HCT116 (cell line): ENCODE results near the gene DHCR24. TPM values are rescaled to one million over a fixed set of nuclear protein-coding genes. Genes with fewer than 3 reads are reported as not detected.

Experiments
- ATAC-seq: fragments of 200-7000 bp; cut with Tn5 transposase; 2 replicates; pipeline ENCODE4 v1.9.1; 2020; ENCODE audit warnings: mild to moderate bottlenecking, moderate library complexity
- BruUV-seq: library from RNA; stranded (reverse); fragments of 400-500 nt; replicated peaks from 2 replicates; lab custom pipeline; 2021; lab: Mats Ljungman, UMichigan
- CTCF ChIA-PET: fragments of 300-600 bp; sonication (Branson Sonifier 250); formaldehyde crosslinking; loops from one replicate; lab custom pipeline; 2021; ENCODE audit warnings: antibody characterized with exemption; lab: Charles Lee
- POLR2A ChIA-PET: fragments of 300-600, 350-600 bp; sonication (Branson Sonifier 250); formaldehyde crosslinking; loops from one replicate; lab custom pipeline; 2021; ENCODE audit warnings: antibody characterized with exemption; lab: Charles Lee
- RAD21 ChIA-PET, 2 experiments: fragments of 300-600 bp; sonication (Branson Sonifier 250); formaldehyde crosslinking; loops; one replicate each; lab custom pipeline; 2023; ENCODE audit warnings: low total read pairs in 2 of 2; ENCODE audit not compliant: uncharacterized antibody in 2 of 2, unreplicated experiment in 2 of 2, low non-redundant PET in 1 of 2; lab: Charles Lee
- DNase-seq: peaks from one replicate; pipeline ENCODE4 v3.0.0-alpha.2; 2010; ENCODE audit warnings: low read depth, low spot score
- H2AFZ ChIP-seq: fragments of 200-600 bp; shearing (Covaris generic), sonication (generic); 2 replicates; pipeline ENCODE4 v1.6.1; 2017; ENCODE audit warnings: low read depth, mixed run types, mixed read lengths, antibody characterized with exemption, low read length; ENCODE audit not compliant: poor library complexity, severe bottlenecking
- H3K27ac ChIP-seq: 2 replicates; pipeline ENCODE4 v1.5.1; 2012; ENCODE audit warnings: low read depth, low read length
- H3K27me3 ChIP-seq: fragments of 200-600 bp; sonication (generic); 2 replicates; pipeline ENCODE4 v1.6.1; 2016; ENCODE audit warnings: mixed run types, low read length, mixed read lengths; ENCODE audit not compliant: insufficient read depth
- H3K36me3 ChIP-seq, 2 experiments: fragments of 200-500 bp in 1 of 2; fragments of 200-600 bp in 1 of 2; sonication (Bioruptor generic) in 1 of 2; sonication (generic) in 1 of 2; 2 replicates each; pipeline versions ENCODE4 v1.5.1 to v1.6.1; 2014 to 2016; ENCODE audit warnings: low read length in 2 of 2, inconsistent platforms in 1 of 2, mixed read lengths in 1 of 2, mixed run types in 1 of 2; ENCODE audit not compliant: insufficient read depth in 2 of 2, control insufficient read depth in 1 of 2
- H3K4me1 ChIP-seq, 2 experiments: fragments of 200-600 bp in 1 of 2; sonication (generic) in 1 of 2; 2 replicates each; pipeline versions ENCODE4 v1.5.1 to v1.6.1; 2012 to 2017; ENCODE audit warnings: low read length in 2 of 2, inconsistent platforms in 1 of 2, mild to moderate bottlenecking in 1 of 2, mixed read lengths in 1 of 2, mixed run types in 1 of 2, moderate library complexity in 1 of 2; ENCODE audit not compliant: insufficient read depth in 2 of 2, control insufficient read depth in 1 of 2
- H3K4me2 ChIP-seq: fragments of 200-600 bp; sonication (generic); 2 replicates; pipeline ENCODE4 v1.6.1; 2017; ENCODE audit warnings: mixed run types, low read length, mixed read lengths
- H3K4me3 ChIP-seq, 2 experiments: fragments of 200-600 bp in 1 of 2; sonication (generic) in 1 of 2; replicated peaks in 1 of 2; 2 replicates each; pipeline ENCODE4 v1.5.1; 2011 to 2016; ENCODE audit warnings: low read length in 2 of 2, control low read depth in 1 of 2, low read depth in 1 of 2, mild to moderate bottlenecking in 1 of 2, mixed read lengths in 1 of 2, mixed run types in 1 of 2
- H3K79me2 ChIP-seq: fragments of 200-600 bp; sonication (generic); 2 replicates; pipeline ENCODE4 v1.6.1; 2017; ENCODE audit warnings: mild to moderate bottlenecking, mixed run types, low read length, moderate library complexity, mixed read lengths; ENCODE audit not compliant: insufficient read depth
- H3K9ac ChIP-seq: fragments of 200-600 bp; sonication (generic); 2 replicates; pipeline ENCODE4 v1.6.1; 2016; ENCODE audit warnings: low read length, mixed read lengths
- H3K9me2 ChIP-seq: fragments of 200-600 bp; sonication (generic), shearing (Covaris generic); 2 replicates; pipeline ENCODE4 v1.6.1; 2017; ENCODE audit warnings: mixed run types, mild to moderate bottlenecking, moderate library complexity; ENCODE audit not compliant: insufficient read depth
- H3K9me3 ChIP-seq, 2 experiments: fragments of 200-500 bp in 1 of 2; fragments of 200-600 bp in 1 of 2; sonication (Bioruptor generic) in 1 of 2; sonication (generic) in 1 of 2; 2 replicates each; pipeline ENCODE4 v1.6.1; 2014 to 2017; ENCODE audit warnings: low read length in 2 of 2, mixed read lengths in 2 of 2, inconsistent platforms in 1 of 2, low read depth in 1 of 2, mild to moderate bottlenecking in 1 of 2, mixed run types in 1 of 2, moderate library complexity in 1 of 2; ENCODE audit not compliant: control insufficient read depth in 1 of 2, insufficient read depth in 1 of 2
- H4K20me1 ChIP-seq: fragments of 200-600 bp; sonication (generic), shearing (Covaris generic); 2 replicates; pipeline ENCODE4 v1.6.1; 2017; ENCODE audit warnings: mixed run types, mild to moderate bottlenecking, moderate library complexity; ENCODE audit not compliant: insufficient read depth
- CEBPB ChIP-seq: IDR thresholded peaks from 2 replicates; pipeline ENCODE4 v1.6.1; 2012; ENCODE audit warnings: low read depth
- ELF1 ChIP-seq: IDR thresholded peaks from 2 replicates; pipeline ENCODE4 v1.6.1; 2012; ENCODE audit warnings: low read depth, borderline replicate concordance
- EZH2phosphoT487 ChIP-seq: fragments of 200-600 bp; IDR thresholded peaks from 2 replicates; pipeline ENCODE4 v1.6.1; 2018; ENCODE audit warnings: antibody characterized with exemption, borderline replicate concordance
- FOSL1 ChIP-seq: IDR thresholded peaks from 2 replicates; pipeline ENCODE4 v1.6.1; 2012; ENCODE audit warnings: low read depth
- JUND ChIP-seq: IDR thresholded peaks from 2 replicates; pipeline ENCODE4 v1.6.1; 2012
- POLR2A ChIP-seq: IDR thresholded peaks from 2 replicates; pipeline ENCODE4 v1.7.0; 2011; ENCODE audit warnings: borderline replicate concordance; ENCODE audit not compliant: insufficient read depth, insufficient read length; ENCODE audit errors: extremely low read depth
- REST ChIP-seq: IDR thresholded peaks from 2 replicates; pipeline ENCODE4 v1.6.1; 2012; ENCODE audit warnings: low read depth
- SIN3A ChIP-seq: IDR thresholded peaks from 2 replicates; pipeline ENCODE4 v1.6.1; 2012; ENCODE audit warnings: low read depth
- SP1 ChIP-seq: IDR thresholded peaks from 2 replicates; pipeline ENCODE4 v1.6.1; 2012; ENCODE audit warnings: low read depth
- YY1 ChIP-seq: IDR thresholded peaks from 2 replicates; pipeline ENCODE4 v1.6.1; 2011; ENCODE audit warnings: low read length, low read depth, moderate library complexity, mild to moderate bottlenecking; ENCODE audit not compliant: insufficient replicate concordance; ENCODE audit errors: extremely low read depth
- ZFX ChIP-seq: fragments of 450-650 bp; IDR thresholded peaks from 2 replicates; pipeline ENCODE4 v1.6.1; 2017
- intact Hi-C: fragments of 100-400 bp; cut with micrococcal nuclease; formaldehyde crosslinking; loops from 2 replicates; pipeline ENCODE4 v1.10.0; 2022
- total RNA-seq: library from RNA; stranded (reverse); gene quantifications from one replicate; pipeline ENCODE4 v1.2.1, GENCODE V29; 2021; ENCODE audit not compliant: unreplicated experiment
- TF ChIP-seq, protein P1 (sequence below), 3 experiments: fragments of 200-600 bp in 1 of 3; sonication (generic) in 1 of 3; IDR thresholded peaks in 2 of 3; conservative IDR thresholded peaks in 1 of 3; 2 replicates each; pipeline ENCODE4 v1.5.1; 2012 to 2017; ENCODE audit warnings: low read depth in 2 of 3, low read length in 2 of 3, antibody characterized with exemption in 1 of 3, borderline replicate concordance in 1 of 3, control low read depth in 1 of 3, mild to moderate bottlenecking in 1 of 3, mixed read lengths in 1 of 3, mixed run types in 1 of 3, moderate library complexity in 1 of 3; ENCODE audit not compliant: insufficient read depth in 1 of 3
- TF ChIP-seq, protein P2 (sequence below): IDR thresholded peaks from 2 replicates; pipeline ENCODE4 v1.6.1; 2011; ENCODE audit warnings: mild to moderate bottlenecking, low read length, moderate library complexity; ENCODE audit not compliant: insufficient replicate concordance; ENCODE audit errors: extremely low read depth

The DHCR24 gene
- total RNA-seq, 1 experiment from 2014 or later = 132 TPM

DNA sequence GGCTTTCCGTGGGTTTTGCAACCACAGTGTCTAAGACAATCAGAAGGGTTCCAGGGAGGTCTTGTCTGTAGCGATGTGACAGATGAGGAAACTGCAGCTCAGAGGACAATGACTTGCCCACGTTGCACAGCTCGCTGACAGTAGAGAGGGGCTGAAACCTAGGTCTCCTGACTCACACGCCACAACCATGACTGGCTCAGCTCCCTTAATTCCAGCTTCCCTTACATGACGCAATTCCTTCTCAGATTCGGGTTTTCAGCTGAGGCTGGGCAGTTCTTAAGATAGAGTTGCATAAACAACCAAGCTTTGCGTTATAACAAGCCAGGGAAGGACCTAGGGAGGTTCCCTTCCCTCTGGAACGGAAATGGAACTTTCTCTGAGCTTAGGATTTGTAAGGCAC lies 36.3 kb downstream of the DHCR24 start:
- no peak for DNase-seq
- H3K9me2 ChIP-seq = no peaks in the 10 kb centered on the region
- H2AFZ ChIP-seq = no peak overlapping the region
- no peaks in the 10 kb centered on the region for H4K20me1 ChIP-seq
- no peak overlapping the region for H3K9ac ChIP-seq
- H3K9me3 ChIP-seq = no peaks in the 10 kb centered on the region
- no TSS peak for BruUV-seq
- RAD21 ChIA-PET = no interaction called here
- no peak overlapping the region for H3K4me2 ChIP-seq
- H3K36me3 ChIP-seq = peaks cover 28 to 48% of the 10 kb centered on the region in 2 experiments
- CTCF ChIA-PET = no interaction called here
- H3K27ac ChIP-seq = no peak overlapping the region
- no peaks in the 10 kb centered on the region for H3K27me3 ChIP-seq
- no peaks in the 10 kb centered on the region for H3K79me2 ChIP-seq
- intact Hi-C loops = no loop called here
- POLR2A ChIA-PET = no interaction called here
- no peak for ATAC-seq
- H3K4me1 ChIP-seq = peaks cover 4 to 5% of the 10 kb centered on the region in 2 experiments
- no peak overlapping the region for H3K4me3 ChIP-seq
- TF ChIP-seq FOSL1 = no peak
- no peak for TF ChIP-seq ELF1
- no peak for TF ChIP-seq POLR2A
- no peak for TF ChIP-seq CEBPB
- no peak for TF ChIP-seq JUND
- no peak for TF ChIP-seq REST
- TF ChIP-seq, protein P1, sequence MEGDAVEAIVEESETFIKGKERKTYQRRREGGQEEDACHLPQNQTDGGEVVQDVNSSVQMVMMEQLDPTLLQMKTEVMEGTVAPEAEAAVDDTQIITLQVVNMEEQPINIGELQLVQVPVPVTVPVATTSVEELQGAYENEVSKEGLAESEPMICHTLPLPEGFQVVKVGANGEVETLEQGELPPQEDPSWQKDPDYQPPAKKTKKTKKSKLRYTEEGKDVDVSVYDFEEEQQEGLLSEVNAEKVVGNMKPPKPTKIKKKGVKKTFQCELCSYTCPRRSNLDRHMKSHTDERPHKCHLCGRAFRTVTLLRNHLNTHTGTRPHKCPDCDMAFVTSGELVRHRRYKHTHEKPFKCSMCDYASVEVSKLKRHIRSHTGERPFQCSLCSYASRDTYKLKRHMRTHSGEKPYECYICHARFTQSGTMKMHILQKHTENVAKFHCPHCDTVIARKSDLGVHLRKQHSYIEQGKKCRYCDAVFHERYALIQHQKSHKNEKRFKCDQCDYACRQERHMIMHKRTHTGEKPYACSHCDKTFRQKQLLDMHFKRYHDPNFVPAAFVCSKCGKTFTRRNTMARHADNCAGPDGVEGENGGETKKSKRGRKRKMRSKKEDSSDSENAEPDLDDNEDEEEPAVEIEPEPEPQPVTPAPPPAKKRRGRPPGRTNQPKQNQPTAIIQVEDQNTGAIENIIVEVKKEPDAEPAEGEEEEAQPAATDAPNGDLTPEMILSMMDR (IDR thresholded peaks at IDR 0.05 in 2 of 3, conservative IDR thresholded peaks at IDR 0.05 in 1 of 3; ENCODE audit: borderline replicate concordance in 1 of 3, insufficient read depth in 1 of 3, low read depth in 2 of 3, low read length in 2 of 3) = no peak
- no peak for TF ChIP-seq YY1
- no peak for TF ChIP-seq SP1
- TF ChIP-seq, protein P2, sequence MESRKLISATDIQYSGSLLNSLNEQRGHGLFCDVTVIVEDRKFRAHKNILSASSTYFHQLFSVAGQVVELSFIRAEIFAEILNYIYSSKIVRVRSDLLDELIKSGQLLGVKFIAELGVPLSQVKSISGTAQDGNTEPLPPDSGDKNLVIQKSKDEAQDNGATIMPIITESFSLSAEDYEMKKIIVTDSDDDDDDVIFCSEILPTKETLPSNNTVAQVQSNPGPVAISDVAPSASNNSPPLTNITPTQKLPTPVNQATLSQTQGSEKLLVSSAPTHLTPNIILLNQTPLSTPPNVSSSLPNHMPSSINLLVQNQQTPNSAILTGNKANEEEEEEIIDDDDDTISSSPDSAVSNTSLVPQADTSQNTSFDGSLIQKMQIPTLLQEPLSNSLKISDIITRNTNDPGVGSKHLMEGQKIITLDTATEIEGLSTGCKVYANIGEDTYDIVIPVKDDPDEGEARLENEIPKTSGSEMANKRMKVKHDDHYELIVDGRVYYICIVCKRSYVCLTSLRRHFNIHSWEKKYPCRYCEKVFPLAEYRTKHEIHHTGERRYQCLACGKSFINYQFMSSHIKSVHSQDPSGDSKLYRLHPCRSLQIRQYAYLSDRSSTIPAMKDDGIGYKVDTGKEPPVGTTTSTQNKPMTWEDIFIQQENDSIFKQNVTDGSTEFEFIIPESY = no peak
- TF ChIP-seq EZH2phosphoT487 = no peak
- no peak for TF ChIP-seq SIN3A
- TF ChIP-seq ZFX = no peak
- TF ChIP-seq, all 23 proteins: peak for 0
